Right lobe of liver (tissue), 6 donors: ENCODE data around the gene RNF225. TPM values are rescaled to one million over a fixed set of nuclear protein-coding genes. Genes with fewer than 3 reads are reported as not detected.

ENCODE experiments used
- ATAC-seq, 4 donors: fragments of 200-7000 bp; cut with Tn5 transposase; one replicate each; pipeline ENCODE4 v1.9.1; 2020; ENCODE audit warnings: mild to moderate bottlenecking in 4 of 4, moderate library complexity in 4 of 4
- DNase-seq, 3 donors: peaks; one replicate each; pipeline ENCODE4 v3.0.0-alpha.2; 2020
- H3K27ac ChIP-seq, 3 donors: fragments of 200-600 bp; one replicate each; pipeline ENCODE4 v1.8.0; 2022
- H3K27me3 ChIP-seq, 2 donors: fragments of 200-600 bp; one replicate each; pipeline ENCODE4 v1.8.0; 2022
- H3K36me3 ChIP-seq, 4 donors: fragments of 200-600 bp; sonication (generic) in 1 of 4; one replicate each; pipeline versions ENCODE4 v1.5.1 to v1.8.0; 2017 to 2022; ENCODE audit warnings: control low read depth in 1 of 4
- H3K4me1 ChIP-seq, 4 donors: fragments of 200-600 bp; sonication (generic) in 1 of 4; one replicate each; pipeline versions ENCODE4 v1.5.1 to v1.8.0; 2017 to 2022; ENCODE audit warnings: control low read depth in 1 of 4
- H3K4me3 ChIP-seq, 3 donors: fragments of 200-600 bp; one replicate each; pipeline ENCODE4 v1.8.0; 2022
- H3K9me3 ChIP-seq, 4 donors: fragments of 200-600 bp; sonication (generic) in 1 of 4; one replicate each; pipeline versions ENCODE4 v1.5.1 to v1.8.0; 2017 to 2022; ENCODE audit warnings: control low read depth in 1 of 4
- CTCF ChIP-seq, 4 donors: fragments of 200-600 bp in 3 of 4; fragments of 450-650 bp in 1 of 4; IDR thresholded peaks; one replicate each; pipeline versions ENCODE4 v1.5.1 to v1.8.0; 2016 to 2022; ENCODE audit warnings: antibody characterized with exemption in 4 of 4, mild to moderate bottlenecking in 2 of 4
- POLR2A ChIP-seq: fragments of 450-650 bp; IDR thresholded peaks from one replicate; pipeline ENCODE4 v1.6.1; 2017; ENCODE audit warnings: antibody characterized with exemption, mild to moderate bottlenecking
- WGBS: methylation state at CpG from one replicate; pipeline ENCODE4 v1.1.6; 2018; ENCODE audit warnings: low coverage, low lambda C conversion rate; ENCODE audit not compliant: insufficient coverage; ENCODE audit errors: missing lambda C conversion rate; 5-methylcytosine and 5-hydroxymethylcytosine counted together
- intact Hi-C, 2 donors: fragments of 100-400 bp; cut with DNase I; formaldehyde crosslinking; loops; one replicate each; pipeline versions ENCODE4 v1.11.2 to v1.14.1; 2022
- total RNA-seq, 6 experiments: library from RNA; depleted of rRNA in 2 of 6; stranded (reverse); fragments of >200 nt in 2 of 6; fragmentation: NEBNext Ultra II Directional in 3 of 6; extraction: Animal tissue kit (Norgen Biotek cat#: 25700) in 3 of 6; gene quantifications; one replicate each; pipeline versions ENCODE4 v1.1.0 to v1.2.4, GENCODE V29; 2016 to 2023
- donor health status: DM: no; HTN: yes; CAD: no.
- donor health status: DM: no; HTN: no; CAD: no.
- donor health status: DM: no; HTN: no; CAD: no.
- donor health status: DM: no; HTN: yes; CAD: no.
- donor health status: DM: no; HTN: yes; CAD: no.

The RNF225 gene
- total RNA-seq, 6 experiments from 2014 or later: not detected

- Histone ChIP-seq H3K27me3 (no peaks in the 10 kb centered on the region), H3K27ac (no peak overlapping the region), H3K9me3 (no peaks in the 10 kb centered on the region), H3K4me3 (peak overlapping the region; percentile 67 to 92 (median 87)), H3K36me3 (peaks cover 0 to 28% (median 9%) of the 10 kb centered on the region in 4 donors), H3K4me1 (peaks cover 0 to 16% (median 6%) of the 10 kb centered on the region in 4 donors)
- intact Hi-C loops: no loop called here
- no peak for TF ChIP-seq CTCF (IDR thresholded peaks at IDR 0.05)
- TF ChIP-seq POLR2A: no peak
- ATAC-seq (no peak), DNase-seq (peak in 1 of 3 donors; percentile 13)
- 95% methylated on average over 2 of the region's 3 CpGs for WGBS
Observed at GRCh38 chr19:58388175-58388526, 7.3 kb upstream of the RNF225 start.

- Histone ChIP-seq H3K4me1 (peaks cover 0 to under 1% (median under 1%) of the 10 kb centered on the region in 4 donors), H3K36me3 (peaks cover 0 to 45% (median 21%) of the 10 kb centered on the region in 4 donors), H3K4me3 (no peak overlapping the region), H3K9me3 (no peaks in the 10 kb centered on the region), H3K27ac (no peak overlapping the region), H3K27me3 (no peaks in the 10 kb centered on the region)
- TF ChIP-seq CTCF (IDR thresholded peaks at IDR 0.05) (no peak), POLR2A (no peak)
- ATAC-seq (no peak), DNase-seq (no peak)
- 92% methylated on average over 12 of the region's 26 CpGs for WGBS
- intact Hi-C loops: no loop called here
Observed at GRCh38 chr19:58392945-58393724, 2.3 kb upstream of the RNF225 start.

- DNase-seq (no peak), ATAC-seq (no peak)
- Histone ChIP-seq H3K27me3 (no peaks in the 10 kb centered on the region), H3K4me1 (no peaks in the 10 kb centered on the region), H3K9me3 (no peaks in the 10 kb centered on the region), H3K27ac (no peak overlapping the region), H3K4me3 (no peak overlapping the region), H3K36me3 (peaks cover 0 to 44% (median 21%) of the 10 kb centered on the region in 4 donors)
- no peak for TF ChIP-seq POLR2A
- no peak for TF ChIP-seq CTCF (IDR thresholded peaks at IDR 0.05)
- WGBS: 89% methylated on average over 4 of the region's 4 CpGs
- intact Hi-C loops: no loop called here
Observed at GRCh38 chr19:58393725-58394033, 1.8 kb upstream of the RNF225 start.

GRCh38 chr19:58394821-58395219 lies 636 bp upstream of the RNF225 start:
- TF ChIP-seq CTCF (IDR thresholded peaks at IDR 0.05) (no peak), POLR2A (no peak)
- DNase-seq (no peak), ATAC-seq (peak in 2 of 4 donors; percentile 7 to 17)
- intact Hi-C loops: no loop called here
- Histone ChIP-seq H3K9me3 (no peaks in the 10 kb centered on the region), H3K36me3 (peaks cover 0 to 36% (median 21%) of the 10 kb centered on the region in 4 donors), H3K4me1 (no peaks in the 10 kb centered on the region), H3K4me3 (no peak overlapping the region), H3K27me3 (no peaks in the 10 kb centered on the region), H3K27ac (no peak overlapping the region)
- WGBS: no CpG with 5 or more reads among the region's 3 CpGs
